Activated CD8-positive, alpha-beta memory T cell treated with anti-CD3 and anti-CD28 coated beads, Interleukin-2, amount 50 U/mL, for 4 hours (primary cell): ENCODE measurements around the gene KCNH5.
"Not testable (repeated sequence)": the region's sequence is repeated elsewhere in the genome, so short reads cannot be mapped to it uniquely, and the experiment has no call there.

Source experiments
- DNase-seq: peaks from one replicate; pipeline ENCODE4 v3.0.0-alpha.2; 2020

KCNH5 gene

DNA sequence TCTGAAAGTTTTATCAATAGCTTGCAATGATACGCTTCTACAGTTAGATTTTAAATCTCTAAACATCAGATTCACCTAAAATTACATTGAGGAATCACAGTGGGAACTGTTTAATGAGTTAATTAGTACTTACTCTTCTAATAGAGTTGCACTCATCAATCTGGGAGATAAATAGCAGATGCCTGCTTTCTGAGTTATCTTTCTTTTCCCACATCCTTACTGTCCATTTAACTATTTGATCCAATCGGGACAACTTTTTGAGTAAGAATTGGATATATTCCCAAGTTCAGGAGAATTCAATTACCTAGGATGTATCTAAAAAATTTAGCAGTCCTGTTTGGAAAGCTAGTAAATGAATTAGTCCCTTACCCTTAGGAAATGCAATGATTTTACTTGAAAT lies 162.3 kb downstream of the KCNH5 start:
- no peak for DNase-seq

DNA sequence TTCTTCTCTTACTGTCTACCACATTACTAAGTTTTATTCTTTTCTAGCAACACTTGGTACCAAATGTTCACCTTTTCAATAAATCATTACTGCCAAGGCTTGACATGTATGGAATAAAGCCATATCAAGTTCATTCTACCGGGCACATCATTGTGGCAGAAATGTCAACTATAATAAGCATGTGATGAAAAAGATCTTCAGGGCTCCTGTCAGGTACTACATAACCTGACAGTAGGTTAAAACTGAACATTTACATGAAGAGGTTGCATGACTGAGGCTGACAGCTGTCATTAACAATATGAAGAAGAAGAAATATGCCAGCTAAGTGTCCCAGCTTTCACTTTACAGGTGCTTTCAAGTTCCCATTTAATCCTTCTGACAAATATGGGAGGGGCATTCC lies 178.9 kb downstream of the KCNH5 start:
- no peak for DNase-seq

DNA sequence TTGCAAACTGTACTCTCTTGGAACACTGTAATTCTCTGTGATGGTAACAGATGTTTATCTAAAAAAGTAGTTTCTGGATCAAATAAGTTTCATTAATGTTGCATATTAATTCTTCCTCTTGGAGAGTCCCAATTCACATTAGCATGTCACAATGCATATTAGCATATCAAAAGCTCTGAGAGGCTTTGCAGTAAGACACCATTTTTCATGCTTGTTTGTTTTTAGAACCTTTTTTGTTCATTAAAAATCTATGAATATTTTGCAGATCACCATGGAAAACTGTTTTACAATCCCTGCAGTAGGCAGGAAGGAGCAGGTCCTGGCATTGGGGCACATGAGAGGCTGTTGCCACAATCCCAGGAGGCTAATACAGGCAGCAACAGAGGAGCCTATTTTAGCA lies 180.7 kb downstream of the KCNH5 start:
- DNase-seq = no peak

DNA sequence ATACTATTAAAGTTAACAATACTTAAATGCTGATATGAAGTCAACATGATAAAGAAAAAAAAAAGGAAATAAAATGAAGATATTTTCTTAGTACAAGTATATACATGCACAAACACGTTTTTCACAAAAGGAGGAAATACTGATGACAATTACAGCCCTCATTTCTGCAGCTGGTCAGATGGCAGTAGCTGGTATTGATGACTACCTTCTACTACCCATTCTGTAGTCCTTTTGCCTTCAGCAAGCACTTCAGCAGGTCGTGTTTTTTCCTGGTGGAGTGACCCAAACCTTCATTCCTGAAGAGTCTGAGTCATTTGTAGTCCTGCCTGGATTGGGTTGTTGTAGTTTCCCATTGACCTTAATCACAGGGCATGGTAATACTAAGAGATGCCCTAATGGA lies 187.2 kb downstream of the KCNH5 start:
- DNase-seq = not testable (repeated sequence)

DNA sequence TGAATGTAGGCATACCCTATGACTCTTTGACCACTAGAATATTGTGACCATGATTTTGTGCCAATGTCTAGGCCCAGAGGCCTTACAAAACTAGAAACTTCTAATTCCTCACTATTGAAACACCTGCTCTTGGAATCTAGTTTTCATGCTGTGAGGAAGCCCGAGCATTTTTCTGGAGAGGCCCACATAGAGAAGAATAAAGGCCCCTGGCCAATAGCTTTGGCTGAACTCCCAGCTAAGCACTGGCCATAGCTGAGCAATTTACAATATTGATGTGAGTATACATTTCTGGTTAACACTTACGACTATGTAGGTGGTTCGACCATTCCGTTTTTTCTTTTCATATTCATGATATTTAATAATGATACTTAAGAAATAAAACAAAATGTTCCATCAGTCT lies 190.3 kb downstream of the KCNH5 start:
- no peak for DNase-seq

DNA sequence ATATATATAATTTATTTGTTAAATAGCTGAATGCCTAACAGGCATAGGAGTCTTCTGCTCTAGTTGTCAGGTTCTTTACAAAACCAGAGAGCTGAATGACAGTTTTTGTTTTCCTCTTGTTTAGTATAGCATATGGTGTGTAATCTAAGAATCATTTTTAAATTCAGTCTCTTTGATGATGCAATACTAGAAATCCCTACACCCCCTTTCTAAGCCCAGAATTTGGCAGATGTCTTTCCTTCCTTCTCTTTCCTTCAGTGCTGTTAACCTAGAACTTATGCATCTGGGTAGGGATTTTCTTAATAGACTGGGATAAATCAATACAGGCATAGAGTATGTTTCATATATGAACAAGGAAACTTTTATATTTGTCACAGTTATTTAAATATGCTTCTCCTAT lies 198.1 kb downstream of the KCNH5 start:
- no peak for DNase-seq

DNA sequence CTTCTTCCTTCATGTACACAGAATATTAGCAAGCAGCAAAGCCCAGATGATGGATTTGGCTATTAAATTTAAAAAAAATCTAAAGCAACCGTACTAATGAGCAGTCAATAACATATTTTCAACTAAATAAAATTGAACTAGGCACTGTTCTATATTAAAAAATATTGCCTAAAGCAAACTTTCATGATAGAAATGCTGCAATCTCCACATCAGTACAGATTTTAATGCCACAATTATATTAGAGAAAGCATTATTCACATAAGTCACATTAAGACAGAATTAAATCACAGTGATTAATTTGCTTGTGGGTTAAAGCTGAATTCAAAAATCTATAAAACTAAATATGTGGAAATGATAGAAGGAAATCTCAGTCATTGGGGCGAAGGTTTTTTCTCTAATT lies 200.7 kb downstream of the KCNH5 start:
- DNase-seq = no peak

DNA sequence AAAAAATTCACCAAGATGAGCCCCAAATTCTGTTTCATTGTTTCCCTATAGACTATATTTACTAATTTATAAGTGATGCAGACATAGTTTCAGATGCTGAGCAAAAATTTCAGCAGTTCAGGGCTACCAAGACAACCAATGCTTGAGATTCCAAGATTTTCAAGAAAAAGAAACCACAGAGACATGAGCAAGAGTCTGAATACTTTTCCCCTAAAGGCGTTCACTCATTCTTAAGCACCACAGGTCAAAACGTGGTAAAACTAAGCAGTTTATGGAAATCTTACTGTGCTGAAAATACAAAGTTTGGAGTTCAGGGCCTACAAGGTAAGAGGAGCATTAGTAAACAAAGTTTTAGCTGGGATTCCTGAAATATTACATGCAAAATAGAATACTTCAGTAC lies 221.2 kb downstream of the KCNH5 start:
- DNase-seq = no peak

DNA sequence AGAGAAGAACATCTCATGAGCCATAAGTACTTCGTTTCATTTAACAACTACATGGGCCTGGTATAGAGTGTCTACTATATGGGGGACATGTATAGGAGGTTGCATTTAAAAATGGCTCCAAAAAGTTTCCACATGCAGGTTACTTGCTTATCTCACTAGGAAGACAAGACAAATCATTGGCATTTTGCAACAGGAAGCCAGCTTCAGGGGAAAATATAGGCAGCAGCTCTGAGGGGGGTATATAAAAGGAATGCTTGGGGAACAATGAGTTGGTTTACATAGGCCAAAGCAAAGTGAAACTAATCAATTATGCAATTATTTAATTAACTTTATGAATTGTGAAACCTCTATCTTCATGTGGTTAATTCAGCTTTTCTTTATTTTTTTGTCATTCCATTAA lies 225.3 kb downstream of the KCNH5 start:
- DNase-seq = no peak

DNA sequence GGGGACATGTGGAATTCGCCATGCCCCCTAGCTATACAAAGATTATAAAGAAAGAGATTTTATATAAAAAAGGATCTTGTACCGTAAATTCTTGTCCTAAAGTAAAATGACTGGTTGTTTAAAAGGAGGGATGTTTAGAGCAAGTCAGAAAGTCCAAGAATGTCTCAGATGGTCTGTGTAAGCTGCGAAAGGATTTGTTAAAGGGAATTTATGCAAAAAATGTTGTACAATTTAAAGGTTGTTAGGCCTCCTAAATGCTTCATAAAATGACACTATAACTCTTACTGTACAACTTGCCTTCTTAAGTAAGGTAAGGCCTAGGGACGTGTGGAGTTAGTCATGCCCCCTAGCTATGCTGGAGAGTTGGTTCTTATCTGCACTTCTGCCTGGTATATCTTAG lies 237.6 kb downstream of the KCNH5 start:
- no peak for DNase-seq

DNA sequence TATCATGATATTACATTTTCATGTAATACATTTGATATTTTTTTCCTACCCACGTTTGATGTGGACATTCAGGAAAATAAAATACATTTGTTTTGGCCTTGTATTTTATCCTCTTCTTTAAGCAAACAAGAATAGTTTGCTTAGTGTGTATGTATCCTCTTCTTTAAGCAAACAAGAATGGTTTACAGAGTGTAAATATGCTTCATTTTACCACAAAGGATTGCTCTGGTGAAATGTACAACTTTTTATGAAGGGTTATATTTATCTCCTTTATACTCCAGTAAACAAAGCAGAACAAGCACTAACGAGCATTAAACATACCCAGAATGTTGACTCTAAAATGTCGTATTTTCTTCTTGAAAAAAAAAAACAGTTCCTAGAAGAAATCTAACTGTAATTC lies 244.7 kb downstream of the KCNH5 start:
- DNase-seq = no peak

DNA sequence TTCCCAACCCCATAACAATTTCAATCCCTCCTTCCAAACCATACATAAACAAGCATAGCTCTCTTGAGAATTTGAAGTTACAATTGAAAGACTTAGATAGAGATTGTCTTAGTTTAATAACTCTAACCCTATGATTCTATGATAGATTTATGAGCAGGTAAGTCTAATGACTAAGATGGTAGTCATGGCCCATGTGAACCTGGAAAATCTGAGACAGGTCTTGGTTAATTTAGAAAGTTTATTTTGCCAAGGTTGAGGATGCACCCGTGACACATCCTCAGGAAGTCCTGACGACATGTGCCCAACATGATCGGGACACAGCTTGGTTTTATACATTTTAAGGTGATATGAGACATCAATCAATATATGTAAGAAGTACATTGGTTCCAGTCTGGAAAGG lies 248.8 kb downstream of the KCNH5 start:
- no peak for DNase-seq

DNA sequence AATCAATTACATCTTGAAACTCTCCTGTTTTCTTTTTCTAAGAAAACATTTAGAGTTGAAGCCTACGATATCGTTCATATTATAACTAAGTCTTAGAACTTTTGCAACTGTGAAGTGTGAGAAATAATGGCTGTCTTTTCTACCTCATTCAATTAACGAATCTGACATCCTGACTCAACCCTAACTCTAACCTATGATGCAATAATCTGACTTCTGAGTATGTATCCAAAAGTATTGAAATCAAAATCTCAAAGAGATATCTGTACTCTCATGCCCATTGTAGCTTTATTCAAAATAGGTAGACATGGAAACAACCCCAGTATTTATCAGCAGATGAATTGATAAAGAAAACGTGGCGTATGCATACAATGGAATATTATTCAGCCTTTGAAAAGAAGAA lies 252.7 kb downstream of the KCNH5 start:
- no peak for DNase-seq

DNA sequence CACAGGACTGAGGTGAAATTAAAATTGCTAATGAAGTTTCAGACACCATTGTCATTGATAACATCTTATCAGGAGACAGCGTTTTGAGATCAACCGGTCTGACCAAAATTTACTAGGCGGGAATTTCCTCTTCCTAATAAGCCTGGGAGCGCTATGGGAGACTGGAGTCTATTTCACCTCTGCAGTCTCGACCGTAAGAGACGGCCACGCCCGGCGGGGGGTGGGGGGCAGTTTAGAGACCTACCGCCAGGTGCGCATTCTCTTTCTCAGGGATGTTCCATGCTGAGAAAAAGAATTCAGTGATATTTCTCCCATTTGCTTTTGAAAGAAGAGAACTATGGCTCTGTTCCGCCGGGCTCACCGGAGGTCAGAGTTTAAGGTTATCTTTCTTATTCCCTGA lies 263.9 kb downstream of the KCNH5 start:
- DNase-seq = not testable (repeated sequence)

DNA sequence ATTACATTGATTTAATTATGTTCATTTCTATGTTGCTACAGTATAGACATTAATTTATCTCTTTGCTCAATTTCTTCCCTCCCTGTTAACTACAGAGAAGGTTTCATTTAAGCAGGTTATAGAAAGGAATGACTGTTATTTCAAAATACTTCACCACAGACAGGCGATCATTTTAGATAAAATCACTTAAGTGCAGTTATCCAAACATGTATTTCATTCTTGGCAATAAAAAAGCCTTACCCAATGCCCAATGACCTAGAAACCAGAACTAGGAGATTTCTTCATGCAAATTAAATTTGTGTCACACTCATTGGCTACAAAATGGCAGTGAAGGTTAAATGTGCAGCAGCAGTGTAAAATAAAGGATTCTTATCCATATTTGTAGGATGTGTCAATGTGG lies 266.4 kb downstream of the KCNH5 start:
- no peak for DNase-seq

DNA sequence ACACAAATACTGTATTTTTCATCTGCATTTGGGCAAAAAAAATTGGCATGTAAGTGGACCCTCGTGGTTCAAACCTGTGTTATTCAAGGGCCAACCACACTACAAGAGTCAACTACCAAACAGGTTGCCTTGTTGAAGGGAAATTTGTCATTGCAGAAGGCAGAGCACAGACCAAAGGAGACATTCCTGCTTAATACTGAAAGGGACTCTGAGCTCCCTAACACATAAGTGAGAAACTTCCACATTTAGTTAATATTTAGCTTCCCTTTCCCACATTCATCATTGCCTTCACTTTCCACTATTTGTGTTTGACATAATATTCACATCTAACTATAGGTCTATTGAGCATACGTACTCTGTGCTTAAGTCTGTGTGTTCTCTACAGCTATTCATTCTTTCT lies 266.9 kb downstream of the KCNH5 start:
- DNase-seq = no peak

DNA sequence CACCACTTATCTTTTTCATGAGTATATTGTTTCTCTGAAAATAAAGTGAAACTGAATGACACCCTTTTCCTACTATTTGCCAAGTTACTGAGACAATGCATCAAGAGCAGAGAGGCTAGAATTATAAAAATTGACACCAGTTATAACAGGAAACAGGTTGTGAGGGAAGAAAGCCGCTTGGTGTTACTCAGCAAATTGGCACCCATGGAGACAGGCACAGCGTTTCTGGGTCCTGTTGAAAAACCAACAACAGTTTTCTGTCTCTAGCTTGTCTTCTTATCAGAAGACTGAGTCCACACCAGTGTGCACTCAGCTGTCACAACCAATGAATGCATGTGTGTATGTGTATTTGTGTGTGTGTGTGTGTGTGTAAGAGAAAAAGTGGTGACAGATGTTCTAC lies 267.7 kb downstream of the KCNH5 start:
- no peak for DNase-seq

DNA sequence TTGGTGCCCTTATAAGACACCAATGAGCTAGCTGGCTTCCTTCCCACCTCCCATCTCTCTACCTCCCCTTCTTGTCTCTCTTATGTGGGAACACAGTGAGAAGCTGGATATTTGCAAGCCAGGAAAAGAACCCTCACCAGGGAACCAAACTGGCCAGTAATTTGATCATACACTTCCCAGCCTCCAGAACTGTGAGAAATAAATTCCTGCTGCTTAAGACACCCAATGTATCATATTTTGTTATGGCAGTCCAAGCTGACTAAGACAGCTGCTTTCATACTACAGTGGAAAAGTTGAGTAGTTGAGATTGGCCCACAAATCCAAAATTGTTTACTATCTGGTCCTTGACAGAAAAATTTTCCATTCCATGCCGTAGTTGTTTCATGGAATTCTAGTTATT lies 269.0 kb downstream of the KCNH5 start:
- no peak for DNase-seq

DNA sequence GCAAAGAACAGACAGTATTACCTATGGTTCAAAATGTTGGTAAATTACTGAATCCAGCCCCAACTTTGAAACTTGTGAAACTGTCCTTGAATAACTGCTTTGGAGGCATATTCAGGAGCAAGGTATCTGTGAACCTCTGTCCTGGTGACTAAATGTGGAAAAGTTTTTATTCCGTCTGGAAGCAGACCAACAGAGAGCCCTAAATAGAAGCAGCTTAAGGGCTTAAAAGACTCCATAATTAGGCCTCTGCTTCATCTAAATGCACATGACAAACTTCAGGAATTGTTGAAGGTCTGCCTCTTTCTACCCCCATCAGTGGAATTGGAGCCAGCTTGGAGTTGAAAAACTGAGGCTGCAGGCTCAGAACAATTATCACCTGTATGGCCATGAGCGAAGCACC lies 276.5 kb downstream of the KCNH5 start:
- no peak for DNase-seq

DNA sequence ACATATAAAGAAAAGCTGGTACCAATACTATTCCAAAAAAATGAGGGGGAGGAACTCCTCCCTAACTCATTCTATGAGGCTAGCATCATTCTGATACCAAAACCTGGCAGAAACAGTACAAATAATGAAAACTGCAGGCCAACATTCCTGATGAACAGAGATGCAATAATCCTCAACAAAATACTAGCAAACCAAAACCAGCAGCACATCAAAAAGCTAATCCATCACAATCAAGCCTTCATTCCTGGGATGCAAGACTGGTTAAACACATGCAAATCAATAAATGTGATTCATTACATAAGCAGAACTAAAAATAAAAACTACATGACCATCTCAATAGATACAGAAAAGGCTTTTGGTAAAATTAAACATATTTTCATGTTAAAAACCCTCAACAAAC lies 281.3 kb downstream of the KCNH5 start:
- DNase-seq = no peak

DNA sequence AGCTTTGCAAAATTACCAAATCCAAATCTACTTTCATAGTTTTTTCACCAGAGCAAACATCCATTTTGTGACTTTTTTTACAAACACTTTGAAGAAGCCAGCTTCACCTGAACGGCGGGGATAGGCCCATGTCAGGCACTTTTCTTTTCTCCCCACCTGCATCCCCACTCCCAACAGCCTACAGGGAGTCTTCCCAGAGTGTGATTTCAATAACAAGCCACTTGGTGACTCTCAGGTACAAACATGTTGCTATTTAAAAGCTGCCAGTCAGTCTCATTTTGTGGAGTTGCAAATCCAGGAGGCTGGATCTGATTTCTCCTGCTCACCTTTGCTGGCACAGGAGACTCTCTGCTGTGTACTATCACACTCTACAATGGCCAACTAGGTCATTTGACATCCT lies 285.5 kb downstream of the KCNH5 start:
- DNase-seq = no peak

DNA sequence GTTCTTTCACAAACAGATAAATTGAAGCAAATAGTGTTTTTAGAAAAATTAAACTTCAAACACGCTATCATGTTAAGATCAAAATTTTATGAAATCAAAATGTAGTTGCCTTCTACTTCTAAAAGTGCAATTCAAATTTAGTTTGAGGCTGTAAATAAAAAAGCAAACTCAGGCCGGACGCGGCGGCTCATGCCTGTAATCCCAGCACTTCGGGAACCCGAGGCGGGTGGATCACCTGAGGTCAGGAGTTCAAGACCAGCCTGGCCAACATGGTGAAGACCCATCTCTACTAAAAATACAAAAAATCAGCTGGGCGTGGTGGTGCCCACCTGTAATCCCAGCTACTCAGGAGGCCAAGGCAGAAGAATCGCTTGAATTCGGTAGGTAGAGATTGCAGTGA lies 298.4 kb downstream of the KCNH5 start:
- DNase-seq = not testable (repeated sequence)

DNA sequence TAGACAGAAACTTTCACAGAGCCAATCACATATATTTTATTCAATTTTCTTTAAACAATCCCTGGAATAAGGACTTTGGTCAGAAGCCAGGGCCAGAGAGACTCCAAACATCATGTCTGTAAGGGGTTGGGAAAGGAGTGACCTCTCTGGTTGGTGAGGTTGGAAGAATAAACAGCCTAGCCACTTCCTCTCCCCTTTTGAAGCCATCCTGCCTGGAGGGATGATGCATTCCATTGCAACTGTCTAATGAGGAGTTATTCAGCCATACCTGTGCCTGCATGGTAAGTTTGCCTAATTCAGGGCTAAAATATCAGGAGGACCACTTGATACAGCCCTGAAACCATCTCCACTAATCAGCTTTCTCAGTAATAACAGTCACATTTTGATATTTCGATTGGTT lies 299.8 kb downstream of the KCNH5 start:
- DNase-seq = no peak

DNA sequence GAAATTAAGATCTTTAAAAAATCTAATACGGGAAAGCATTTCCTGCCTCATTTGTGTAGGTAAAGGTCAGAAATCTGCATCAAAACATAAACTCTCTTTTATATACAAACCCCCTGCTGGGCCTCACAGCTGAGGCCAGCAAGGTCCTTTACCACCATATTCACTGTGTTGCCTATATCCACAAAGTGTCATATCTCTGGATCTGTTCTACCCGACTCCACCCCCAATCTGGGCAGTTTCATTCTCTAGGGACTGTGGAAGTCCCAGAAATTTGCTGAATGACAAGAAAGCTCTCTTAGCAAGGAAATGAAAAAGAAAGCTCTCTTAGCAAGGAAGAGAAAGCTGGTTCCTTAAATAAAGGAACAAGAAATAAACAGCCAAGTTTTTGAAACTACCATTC lies 301.7 kb downstream of the KCNH5 start:
- no peak for DNase-seq

DNA sequence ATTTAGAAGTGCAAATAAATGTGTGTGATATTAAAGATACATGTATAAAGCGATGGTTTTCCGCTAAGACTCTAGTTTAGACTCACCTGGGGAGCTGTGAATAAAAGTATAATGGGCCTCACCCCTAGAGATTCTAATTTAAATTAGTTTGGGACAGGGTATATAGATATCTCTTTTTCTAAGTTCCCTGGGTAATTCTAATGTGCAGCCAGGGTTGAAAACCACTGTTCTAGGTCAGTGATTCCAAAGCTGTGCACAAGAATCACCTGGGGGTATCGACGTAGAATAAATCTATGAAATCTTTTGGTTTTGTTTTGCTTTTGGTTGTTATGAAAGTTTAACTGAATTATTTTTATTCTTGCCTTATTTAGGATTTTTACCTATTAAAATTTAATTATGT lies 302.1 kb downstream of the KCNH5 start:
- no peak for DNase-seq

DNA sequence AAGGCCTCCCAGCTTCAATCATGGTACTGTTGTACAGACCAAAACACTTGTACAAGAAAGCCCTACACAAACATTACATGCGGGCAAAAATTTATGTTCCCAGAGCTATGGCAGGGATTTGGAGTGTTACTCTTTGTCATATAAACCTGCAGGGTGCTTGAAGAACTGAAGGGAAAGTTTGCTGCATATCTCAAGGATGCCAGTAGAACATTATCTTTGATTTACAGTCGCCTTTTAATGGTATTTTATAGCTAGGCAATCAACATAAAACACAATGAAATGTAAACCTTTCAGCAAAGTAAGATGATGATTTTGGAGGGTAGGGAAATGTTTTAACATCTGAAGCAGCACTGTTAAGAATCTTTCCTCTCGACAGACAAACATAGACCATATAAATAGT lies 305.6 kb downstream of the KCNH5 start:
- DNase-seq = no peak
